Hepatocyte (in vitro differentiated cells): Measurements from ENCODE around the gene POLR3H. TPM values are rescaled to one million over a fixed set of nuclear protein-coding genes. Genes with fewer than 3 reads are reported as not detected.

ENCODE experiments used
- DNase-seq: peaks from one replicate; pipeline ENCODE4 v3.0.0-alpha.2; 2016; ENCODE audit warnings: low spot score
- H2AFZ ChIP-seq: fragments of 200-600 bp; sonication (generic); 2 replicates; pipeline ENCODE4 v1.6.0; 2016; ENCODE audit warnings: antibody characterized with exemption, mild to moderate bottlenecking
- H3K27ac ChIP-seq: fragments of 200-600 bp; sonication (generic); 2 replicates; pipeline ENCODE4 v1.5.1; 2016; ENCODE audit warnings: mild to moderate bottlenecking
- H3K27me3 ChIP-seq: fragments of 200-600 bp; sonication (generic); 2 replicates; pipeline ENCODE4 v1.6.1; 2016
- H3K36me3 ChIP-seq: fragments of 200-600 bp; sonication (generic); replicated peaks from 2 replicates; pipeline ENCODE4 v1.5.1; 2016; ENCODE audit warnings: low read depth; ENCODE audit not compliant: insufficient read depth
- H3K4me1 ChIP-seq: fragments of 200-600 bp; sonication (generic); 2 replicates; pipeline ENCODE4 v1.5.1; 2016; ENCODE audit warnings: mild to moderate bottlenecking, moderate library complexity; ENCODE audit not compliant: insufficient read depth
- H3K4me2 ChIP-seq: fragments of 200-600 bp; sonication (generic); 2 replicates; pipeline ENCODE4 v1.6.0; 2016
- H3K4me3 ChIP-seq: fragments of 200-600 bp; sonication (generic); 2 replicates; pipeline ENCODE4 v1.5.1; 2016; ENCODE audit warnings: mild to moderate bottlenecking
- H3K79me2 ChIP-seq: fragments of 200-600 bp; sonication (generic); 2 replicates; pipeline ENCODE4 v1.6.0; 2017; ENCODE audit warnings: mild to moderate bottlenecking
- H3K9me2 ChIP-seq: fragments of 200-600 bp; sonication (generic); replicated peaks from 2 replicates; pipeline ENCODE4 v1.6.0; 2017; ENCODE audit warnings: mild to moderate bottlenecking; ENCODE audit not compliant: insufficient read depth
- H3K9me3 ChIP-seq: fragments of 200-600 bp; sonication (generic); 2 replicates; pipeline ENCODE4 v1.5.1; 2016; ENCODE audit warnings: low read depth, mild to moderate bottlenecking
- H4K20me1 ChIP-seq: fragments of 200-600 bp; sonication (generic); 2 replicates; pipeline ENCODE4 v1.6.0; 2016; ENCODE audit warnings: mild to moderate bottlenecking; ENCODE audit not compliant: insufficient read depth, poor library complexity, severe bottlenecking
- EZH2 ChIP-seq: fragments of 200-600 bp; sonication (generic); IDR thresholded peaks from 2 replicates; pipeline ENCODE4 v1.6.1; 2016; ENCODE audit warnings: antibody characterized with exemption, mild to moderate bottlenecking, borderline replicate concordance
- EZH2phosphoT487 ChIP-seq: fragments of 200-600 bp; sonication (generic); IDR thresholded peaks from one replicate; pipeline ENCODE4 v1.6.1; 2018; ENCODE audit warnings: antibody characterized with exemption, mild to moderate bottlenecking, low read depth, moderate library complexity; ENCODE audit not compliant: unreplicated experiment, severe bottlenecking
- WGBS: methylation state at CpG from one replicate; pipeline ENCODE4 v1.1.6; 2016; ENCODE audit warnings: low lambda C conversion rate; ENCODE audit errors: missing lambda C conversion rate; 5-methylcytosine and 5-hydroxymethylcytosine counted together
- polyA plus RNA-seq: library from polyadenylated mRNA; unstranded; fragments of >200 nt; fragmentation: Nextera tagmentation; extraction: Ambion mirVana; gene quantifications from 2 replicates; pipeline ENCODE4 v1.2.1, GENCODE V29; 2016
- total RNA-seq: library from RNA; depleted of rRNA; stranded (reverse); fragments of >200 nt; gene quantifications from 2 replicates; pipeline ENCODE4 v1.2.3, GENCODE V29; 2014
- TF ChIP-seq, protein P1 (sequence below): fragments of 200-600 bp; sonication (generic); IDR thresholded peaks from 2 replicates; pipeline ENCODE4 v1.5.1; 2016; ENCODE audit warnings: antibody characterized with exemption, mild to moderate bottlenecking; ENCODE audit not compliant: poor library complexity

POLR3H gene
- total and polyA plus RNA-seq, 2 experiments from 2014 or later: 14.5 to 41.1 TPM

DNA sequence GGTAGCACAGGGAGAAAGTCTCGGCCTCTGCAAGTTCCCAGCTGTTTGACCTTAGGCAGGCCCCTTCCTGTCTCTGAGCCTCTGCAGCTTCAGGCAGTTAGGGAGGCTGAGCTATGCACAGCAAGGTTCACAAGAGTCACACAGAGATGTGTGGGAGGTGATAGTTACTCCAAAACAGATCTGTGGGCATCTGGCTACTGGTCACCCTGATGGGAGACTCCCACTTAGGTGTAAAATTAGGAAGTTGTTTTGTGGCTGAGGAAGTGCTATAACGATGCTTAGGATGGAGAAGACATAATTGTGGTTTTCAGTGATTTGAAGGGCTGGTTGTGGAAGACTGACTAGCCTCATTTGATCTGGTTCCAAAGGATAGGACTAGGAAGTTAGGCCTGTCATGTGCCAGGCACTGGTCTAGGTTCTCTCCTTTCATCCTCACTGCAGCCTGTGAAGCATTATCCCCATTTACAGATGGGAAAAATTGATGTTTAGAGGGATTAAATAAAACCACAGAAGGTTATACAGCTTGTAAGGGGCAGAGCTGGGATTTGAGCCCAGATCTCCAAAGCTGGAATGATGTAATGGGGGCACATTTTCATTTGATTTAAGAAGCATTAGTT is 61.8 kb downstream of the POLR3H start:
- Histone ChIP-seq H3K27ac (peak overlapping the region; percentile 49), H3K4me1 (peaks cover 35% of the 10 kb centered on the region), H3K9me3 (no peaks in the 10 kb centered on the region), H3K27me3 (no peaks in the 10 kb centered on the region), H3K4me3 (no peak overlapping the region), H4K20me1 (peaks cover 59% of the 10 kb centered on the region), H3K79me2 (peaks cover 99% of the 10 kb centered on the region), H2AFZ (no peak overlapping the region), H3K9me2 (no peaks in the 10 kb centered on the region), H3K36me3 (no peaks in the 10 kb centered on the region), H3K4me2 (no peak overlapping the region)
- DNase-seq: no peak
- 65% methylated on average over 2 of the region's 2 CpGs for WGBS
- no peak for TF ChIP-seq EZH2phosphoT487
- TF ChIP-seq EZH2: no peak
- TF ChIP-seq, protein P1, sequence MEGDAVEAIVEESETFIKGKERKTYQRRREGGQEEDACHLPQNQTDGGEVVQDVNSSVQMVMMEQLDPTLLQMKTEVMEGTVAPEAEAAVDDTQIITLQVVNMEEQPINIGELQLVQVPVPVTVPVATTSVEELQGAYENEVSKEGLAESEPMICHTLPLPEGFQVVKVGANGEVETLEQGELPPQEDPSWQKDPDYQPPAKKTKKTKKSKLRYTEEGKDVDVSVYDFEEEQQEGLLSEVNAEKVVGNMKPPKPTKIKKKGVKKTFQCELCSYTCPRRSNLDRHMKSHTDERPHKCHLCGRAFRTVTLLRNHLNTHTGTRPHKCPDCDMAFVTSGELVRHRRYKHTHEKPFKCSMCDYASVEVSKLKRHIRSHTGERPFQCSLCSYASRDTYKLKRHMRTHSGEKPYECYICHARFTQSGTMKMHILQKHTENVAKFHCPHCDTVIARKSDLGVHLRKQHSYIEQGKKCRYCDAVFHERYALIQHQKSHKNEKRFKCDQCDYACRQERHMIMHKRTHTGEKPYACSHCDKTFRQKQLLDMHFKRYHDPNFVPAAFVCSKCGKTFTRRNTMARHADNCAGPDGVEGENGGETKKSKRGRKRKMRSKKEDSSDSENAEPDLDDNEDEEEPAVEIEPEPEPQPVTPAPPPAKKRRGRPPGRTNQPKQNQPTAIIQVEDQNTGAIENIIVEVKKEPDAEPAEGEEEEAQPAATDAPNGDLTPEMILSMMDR: no peak

DNA sequence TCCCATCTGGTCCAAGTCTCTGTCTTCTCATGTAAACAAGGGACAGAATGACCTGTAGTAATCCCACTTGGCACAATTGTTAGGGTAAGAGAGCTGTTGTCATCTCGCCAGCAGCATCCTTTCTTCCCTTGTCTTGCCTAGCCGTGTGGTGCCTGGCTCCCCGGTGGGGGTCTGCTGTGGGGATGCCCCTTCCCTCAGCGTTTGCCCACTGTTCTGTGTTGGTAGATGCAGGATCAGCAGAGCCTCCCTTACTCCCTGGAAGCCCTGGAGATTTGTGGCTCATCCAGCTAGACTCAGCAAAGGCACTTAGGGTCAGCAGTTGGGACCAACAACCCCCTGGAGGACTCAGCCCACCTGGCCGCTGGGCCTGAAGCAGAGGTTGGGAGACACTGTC is 62.3 kb downstream of the POLR3H start:
- H3K4me1 ChIP-seq: peaks cover 30% of the 10 kb centered on the region
- H3K79me2 ChIP-seq: peaks cover 99% of the 10 kb centered on the region
- no peaks in the 10 kb centered on the region for H3K27me3 ChIP-seq
- H2AFZ ChIP-seq: no peak overlapping the region
- DNase-seq: no peak
- no peak for TF ChIP-seq EZH2phosphoT487
- no peak for TF ChIP-seq EZH2
- TF ChIP-seq, protein P1: no peak
- H3K4me3 ChIP-seq: no peak overlapping the region
- H3K4me2 ChIP-seq: no peak overlapping the region
- H3K36me3 ChIP-seq: no peaks in the 10 kb centered on the region
- H3K9me2 ChIP-seq: no peaks in the 10 kb centered on the region
- no peak overlapping the region for H3K27ac ChIP-seq
- 75% methylated on average over 5 of the region's 5 CpGs for WGBS
- peaks cover 63% of the 10 kb centered on the region for H4K20me1 ChIP-seq
- no peaks in the 10 kb centered on the region for H3K9me3 ChIP-seq

DNA sequence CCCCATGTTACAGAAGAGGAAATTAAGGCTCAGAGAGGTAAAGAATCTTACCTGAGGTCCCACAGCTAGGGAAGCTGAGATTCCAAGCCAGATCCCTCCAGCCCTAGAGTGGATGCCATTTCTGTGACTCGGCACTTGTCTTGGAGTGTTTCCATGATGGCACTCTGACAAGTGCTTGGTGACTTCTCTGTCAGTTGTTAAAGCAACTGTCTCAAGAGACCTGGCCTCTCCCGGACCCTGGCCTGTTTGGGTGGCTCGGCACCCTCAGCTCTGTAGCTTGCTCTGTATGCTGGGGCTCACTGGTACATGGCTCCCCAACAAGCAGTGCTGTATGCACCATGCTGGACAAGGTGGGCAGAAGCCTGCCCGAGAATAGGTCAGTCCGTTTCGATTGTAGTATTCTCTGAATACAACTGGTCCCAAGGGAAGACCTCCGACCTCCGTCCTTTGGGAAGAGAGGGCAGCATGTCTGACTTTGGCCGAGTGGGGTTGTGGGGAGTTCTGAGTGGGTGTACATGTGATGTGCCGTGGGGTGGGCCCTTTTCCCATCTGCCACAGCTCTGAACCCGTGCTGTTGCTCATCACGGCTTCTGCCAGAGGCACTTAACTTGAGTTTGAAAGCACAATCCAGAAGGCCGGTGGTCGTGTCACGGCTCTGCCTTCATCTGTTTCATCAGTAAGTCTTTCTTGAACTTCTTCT is 63.0 kb downstream of the POLR3H start:
- 96% methylated on average over 15 of the region's 15 CpGs for WGBS
- peaks cover 25% of the 10 kb centered on the region for H3K4me1 ChIP-seq
- no peaks in the 10 kb centered on the region for H3K27me3 ChIP-seq
- H2AFZ ChIP-seq: no peak overlapping the region
- no peaks in the 10 kb centered on the region for H3K36me3 ChIP-seq
- no peak overlapping the region for H3K4me3 ChIP-seq
- H4K20me1 ChIP-seq: peaks cover 63% of the 10 kb centered on the region
- peak overlapping the region; percentile 78 for H3K27ac ChIP-seq
- DNase-seq: no peak
- H3K79me2 ChIP-seq: peaks cover 100% of the 10 kb centered on the region
- TF ChIP-seq EZH2 (no peak), EZH2phosphoT487 (no peak)
- TF ChIP-seq, protein P1: no peak
- no peaks in the 10 kb centered on the region for H3K9me2 ChIP-seq
- no peaks in the 10 kb centered on the region for H3K9me3 ChIP-seq
- H3K4me2 ChIP-seq: no peak overlapping the region
